ENCODE measurements around the gene TNRC6A. TPM values are rescaled to one million over a fixed set of nuclear protein-coding genes. Genes with fewer than 3 reads are reported as not detected.

TNRC6A gene
- total RNA-seq, 1 donor from 2014 or later: 68.5 TPM

- Mint-ChIP-seq H3K4me1 (no peaks in the 10 kb centered on the region), H3K36me3 (ENCODE audit: low read depth) (no peaks in the 10 kb centered on the region), H3K27ac (no peak overlapping the region), H3K27me3 (no peaks in the 10 kb centered on the region), H3K4me3 (no peak overlapping the region), H3K9me3 (no peaks in the 10 kb centered on the region)
- ChIA-PET CTCF (no interaction called here), POLR2A (no interaction called here)
- ATAC-seq (ENCODE audit: low read depth) (no peak), DNase-seq (no peak)
- intact Hi-C loops (cut with micrococcal nuclease): no loop called here
- TF ChIP-seq, protein P1, sequence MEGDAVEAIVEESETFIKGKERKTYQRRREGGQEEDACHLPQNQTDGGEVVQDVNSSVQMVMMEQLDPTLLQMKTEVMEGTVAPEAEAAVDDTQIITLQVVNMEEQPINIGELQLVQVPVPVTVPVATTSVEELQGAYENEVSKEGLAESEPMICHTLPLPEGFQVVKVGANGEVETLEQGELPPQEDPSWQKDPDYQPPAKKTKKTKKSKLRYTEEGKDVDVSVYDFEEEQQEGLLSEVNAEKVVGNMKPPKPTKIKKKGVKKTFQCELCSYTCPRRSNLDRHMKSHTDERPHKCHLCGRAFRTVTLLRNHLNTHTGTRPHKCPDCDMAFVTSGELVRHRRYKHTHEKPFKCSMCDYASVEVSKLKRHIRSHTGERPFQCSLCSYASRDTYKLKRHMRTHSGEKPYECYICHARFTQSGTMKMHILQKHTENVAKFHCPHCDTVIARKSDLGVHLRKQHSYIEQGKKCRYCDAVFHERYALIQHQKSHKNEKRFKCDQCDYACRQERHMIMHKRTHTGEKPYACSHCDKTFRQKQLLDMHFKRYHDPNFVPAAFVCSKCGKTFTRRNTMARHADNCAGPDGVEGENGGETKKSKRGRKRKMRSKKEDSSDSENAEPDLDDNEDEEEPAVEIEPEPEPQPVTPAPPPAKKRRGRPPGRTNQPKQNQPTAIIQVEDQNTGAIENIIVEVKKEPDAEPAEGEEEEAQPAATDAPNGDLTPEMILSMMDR (IDR thresholded peaks at IDR 0.05): no peak
These were observed 117.3 kb downstream of the TNRC6A start for GRCh38 chr16:24846548-24847357.

DNA sequence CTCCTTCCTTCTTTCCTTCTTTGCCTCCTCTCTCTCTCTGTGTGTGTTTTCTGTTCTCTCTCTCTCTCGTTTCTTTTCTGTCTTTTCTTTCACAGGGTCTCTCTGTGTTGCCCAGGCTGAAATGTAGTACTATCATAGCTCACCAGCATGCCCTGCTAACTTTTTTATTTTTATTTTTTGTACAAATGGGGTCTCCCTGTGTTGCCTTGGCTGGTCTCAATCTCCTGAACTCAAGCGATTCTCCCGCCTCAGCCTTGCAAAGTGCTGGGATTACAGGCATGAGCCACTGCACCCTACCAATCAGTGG, 117.9 kb downstream of the TNRC6A start:
- POLR2A ChIA-PET: no interaction called here
- no peaks in the 10 kb centered on the region for H3K9me3 Mint-ChIP-seq
- no peaks in the 10 kb centered on the region for H3K27me3 Mint-ChIP-seq
- TF ChIP-seq, protein P1 (IDR thresholded peaks at IDR 0.05): no peak
- CTCF ChIA-PET: no interaction called here
- no peak for DNase-seq
- intact Hi-C loops (cut with micrococcal nuclease): no loop called here
- H3K27ac Mint-ChIP-seq: no peak overlapping the region
- H3K36me3 Mint-ChIP-seq (ENCODE audit: low read depth): no peaks in the 10 kb centered on the region
- H3K4me3 Mint-ChIP-seq: no peak overlapping the region
- H3K4me1 Mint-ChIP-seq: no peaks in the 10 kb centered on the region
- no peak for ATAC-seq (ENCODE audit: low read depth)

DNA sequence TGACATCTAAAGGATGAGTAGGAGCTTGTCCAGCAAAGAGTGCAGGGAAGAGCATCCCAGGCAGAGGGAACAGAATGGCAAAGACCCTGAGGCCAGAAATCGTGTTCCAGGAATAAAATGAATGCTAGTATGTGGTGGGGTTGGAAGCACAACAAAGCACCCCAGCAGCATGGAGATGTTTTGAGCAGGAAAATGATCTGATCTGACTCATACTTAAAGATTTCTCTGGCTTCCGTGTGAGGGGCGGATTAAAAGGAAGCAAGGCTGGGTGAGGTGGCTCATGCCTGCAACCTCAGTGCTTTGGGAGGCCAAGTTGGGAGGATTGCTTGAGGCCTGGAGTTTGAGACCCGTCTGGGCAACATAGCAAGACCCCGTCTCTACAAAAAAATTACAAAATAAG, 118.6 kb downstream of the TNRC6A start:
- ChIA-PET CTCF (no interaction called here), POLR2A (no interaction called here)
- intact Hi-C loops (cut with micrococcal nuclease): no loop called here
- ATAC-seq (ENCODE audit: low read depth): no peak
- Mint-ChIP-seq H3K27ac (no peak overlapping the region), H3K9me3 (no peaks in the 10 kb centered on the region), H3K4me3 (no peak overlapping the region), H3K4me1 (no peaks in the 10 kb centered on the region), H3K36me3 (ENCODE audit: low read depth) (no peaks in the 10 kb centered on the region), H3K27me3 (no peaks in the 10 kb centered on the region)
- no peak for DNase-seq
- TF ChIP-seq, protein P1 (IDR thresholded peaks at IDR 0.05): no peak

DNA sequence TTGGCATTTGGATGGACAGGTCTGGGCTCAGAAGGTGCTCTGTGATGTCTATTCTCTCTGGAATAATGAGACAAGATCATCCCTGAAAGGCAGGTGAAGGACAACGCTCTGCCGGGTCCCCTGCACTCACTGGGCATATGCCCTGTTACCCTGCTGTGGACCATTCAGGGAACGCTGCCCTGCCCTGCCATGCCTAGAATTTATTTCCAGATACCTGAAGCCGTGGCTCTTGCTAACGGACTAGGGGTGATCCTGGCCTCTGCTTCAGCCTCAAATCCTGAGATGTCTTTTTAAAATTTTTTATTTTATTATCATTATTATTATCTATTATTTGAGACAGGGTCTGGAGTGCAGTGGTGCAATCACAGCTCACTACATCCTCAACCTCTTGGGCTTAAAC, 120.2 kb downstream of the TNRC6A start:
- Mint-ChIP-seq H3K9me3 (no peaks in the 10 kb centered on the region), H3K27ac (no peak overlapping the region), H3K36me3 (ENCODE audit: low read depth) (no peaks in the 10 kb centered on the region), H3K4me1 (no peaks in the 10 kb centered on the region), H3K4me3 (no peak overlapping the region), H3K27me3 (no peaks in the 10 kb centered on the region)
- no peak for ATAC-seq (ENCODE audit: low read depth)
- POLR2A ChIA-PET: no interaction called here
- CTCF ChIA-PET: no interaction called here
- intact Hi-C loops (cut with micrococcal nuclease): no loop called here
- no peak for DNase-seq
- TF ChIP-seq, protein P1 (IDR thresholded peaks at IDR 0.05): no peak

GRCh38 chr16:24850289-24850938, 121.0 kb downstream of the TNRC6A start:
- H3K4me3 Mint-ChIP-seq: no peak overlapping the region
- no peaks in the 10 kb centered on the region for H3K4me1 Mint-ChIP-seq
- TF ChIP-seq, protein P1 (IDR thresholded peaks at IDR 0.05): no peak
- H3K9me3 Mint-ChIP-seq: no peaks in the 10 kb centered on the region
- no peak overlapping the region for H3K27ac Mint-ChIP-seq
- ChIA-PET POLR2A (no interaction called here), CTCF (no interaction called here)
- no peaks in the 10 kb centered on the region for H3K27me3 Mint-ChIP-seq
- no peaks in the 10 kb centered on the region for H3K36me3 Mint-ChIP-seq (ENCODE audit: low read depth)
- DNase-seq: no peak
- intact Hi-C loops (cut with micrococcal nuclease): no loop called here
- no peak for ATAC-seq (ENCODE audit: low read depth)
